K562 (cell line): ENCODE results near the gene TMEM185B. TPM values are rescaled to one million over a fixed set of nuclear protein-coding genes. Genes with fewer than 3 reads are reported as not detected.
A peak's percentile ranks its signal among the peaks of the same experiment; 100 is the strongest.

Source experiments
- ATAC-seq: fragments of 200-7000 bp; cut with Tn5 transposase; 3 replicates; pipeline ENCODE4 v1.9.1; 2020; ENCODE audit warnings: moderate library complexity
- BruUV-seq: library from RNA; stranded (reverse); fragments of 400-500 nt; replicated peaks from 2 replicates; lab custom pipeline; 2021; lab: Mats Ljungman, UMichigan
- CTCF ChIA-PET: fragments of 300-600 bp; formaldehyde crosslinking; extraction: SDS; loops from one replicate; lab custom pipeline; 2021; ENCODE audit warnings: low intra/inter-chr PET ratio; lab: Yijun Ruan, JAX
- POLR2A ChIA-PET: fragments of 300-600, 350-650 bp; sonication (Branson Sonifier 250); formaldehyde crosslinking; extraction: SDS; loops from one replicate; lab custom pipeline; 2021; ENCODE audit warnings: antibody characterized with exemption, inconsistent platforms; lab: Yijun Ruan, JAX
- DNase-seq, 4 experiments: peaks; one replicate each; pipeline versions ENCODE4 v3.0.0 to v3.0.0-alpha.2; 2011 to 2018; ENCODE audit warnings: low spot score in 3 of 4, mixed read lengths in 3 of 4; ENCODE audit errors: extremely low read depth in 1 of 4
- FAIRE-seq: peaks from 2 replicates; lab custom pipeline; 2011; peaks lifted over from hg19 to GRCh38; lab: Jason Lieb, UNC
- H2AFZ ChIP-seq: 2 replicates; pipeline ENCODE4 v1.6.0; 2011; ENCODE audit warnings: low read depth, low read length, control low read depth, inconsistent platforms
- H3K27ac ChIP-seq: fragments of 200-600 bp; 3 replicates; pipeline ENCODE4 v1.8.0; 2011; ENCODE audit warnings: low read depth, mild to moderate bottlenecking, control low read depth, inconsistent platforms, low read length, moderate library complexity, mixed read lengths; ENCODE audit errors: extremely low read depth
- H3K27me3 ChIP-seq, 2 experiments: fragments of 300-600 bp in 1 of 2; 2 replicates in 1 of 2; 3 replicates in 1 of 2; pipeline versions ENCODE4 v1.6.0 to v1.8.0; 2011; ENCODE audit warnings: inconsistent platforms in 2 of 2, low read length in 2 of 2, mild to moderate bottlenecking in 1 of 2, mixed read lengths in 1 of 2, moderate library complexity in 1 of 2; ENCODE audit not compliant: control insufficient read depth in 2 of 2, insufficient read depth in 2 of 2
- H3K36me3 ChIP-seq: fragments of 300-600 bp; 3 replicates; pipeline ENCODE4 v1.8.0; 2011; ENCODE audit warnings: mild to moderate bottlenecking, low read length, inconsistent platforms; ENCODE audit not compliant: control insufficient read depth, insufficient read depth
- H3K4me1 ChIP-seq, 2 experiments: fragments of 200-600 bp in 1 of 2; replicated peaks in 1 of 2; 2 replicates in 1 of 2; 3 replicates in 1 of 2; pipeline versions ENCODE4 v1.5.1 to v1.8.0; 2011; ENCODE audit warnings: inconsistent platforms in 2 of 2, low read length in 2 of 2, mild to moderate bottlenecking in 1 of 2, mixed read lengths in 1 of 2, moderate library complexity in 1 of 2; ENCODE audit not compliant: control insufficient read depth in 2 of 2, insufficient read depth in 2 of 2
- H3K4me2 ChIP-seq: 2 replicates; pipeline ENCODE4 v1.6.1; 2011; ENCODE audit warnings: low read length, control low read depth, inconsistent platforms, mixed read lengths; ENCODE audit not compliant: insufficient read depth
- H3K4me3 ChIP-seq: fragments of 200-600 bp; sonication (generic), shearing (Covaris generic); 2 replicates; pipeline ENCODE4 v1.5.1; 2016; ENCODE audit warnings: control low read depth, inconsistent platforms
- H3K79me2 ChIP-seq: fragments of 200-600 bp; 3 replicates; pipeline ENCODE4 v1.8.0; 2011; ENCODE audit warnings: low read length, inconsistent platforms; ENCODE audit not compliant: control insufficient read depth, insufficient read depth
- H3K9ac ChIP-seq, 2 experiments: 2 replicates each; pipeline versions ENCODE4 v1.6.0 to v1.6.1; 2011; ENCODE audit warnings: low read depth in 2 of 2, low read length in 2 of 2, control low read depth in 1 of 2, inconsistent platforms in 1 of 2, mild to moderate bottlenecking in 1 of 2, mixed read lengths in 1 of 2; ENCODE audit not compliant: insufficient read depth in 1 of 2
- H3K9me1 ChIP-seq: one replicate; pipeline ENCODE4 v1.6.0; 2011; ENCODE audit warnings: inconsistent platforms, mild to moderate bottlenecking, low read length, moderate library complexity; ENCODE audit not compliant: control insufficient read depth, insufficient read depth
- H3K9me3 ChIP-seq: replicated peaks from 2 replicates; pipeline ENCODE4 v1.5.1; 2011; ENCODE audit warnings: low read depth, low read length, inconsistent platforms; ENCODE audit not compliant: control insufficient read depth, insufficient read depth
- H4K20me1 ChIP-seq: replicated peaks from 2 replicates; pipeline ENCODE4 v1.6.1; 2011; ENCODE audit warnings: low read length, inconsistent platforms, mixed read lengths; ENCODE audit not compliant: control insufficient read depth, insufficient read depth
- NUFIP1 ChIP-seq: fragments of 450-650 bp; IDR thresholded peaks from 2 replicates; pipeline ENCODE4 v1.6.1; 2018; ENCODE audit not compliant: partially characterized antibody
- WGBS: fragments of 100-300 bp; shearing (Covaris generic); methylation state at CpG from one replicate; pipeline ENCODE4 v1.1.6; 2016; ENCODE audit warnings: low coverage, mixed read lengths; ENCODE audit not compliant: insufficient coverage; ENCODE audit errors: missing lambda C conversion rate; 5-methylcytosine and 5-hydroxymethylcytosine counted together
- in situ Hi-C: fragments of 300-500 bp; cut with MboI; formaldehyde crosslinking; loops from 4 replicates; pipeline ENCODE4 v1.15.0; 2018; ENCODE audit warnings: inconsistent platforms, mixed read lengths
- intact Hi-C: fragments of 100-400 bp; cut with micrococcal nuclease; formaldehyde crosslinking; loops from 2 replicates; pipeline ENCODE4 v1.14.2; 2022
- polyA plus RNA-seq, 8 experiments: library from polyadenylated mRNA; depleted of rRNA in 4 of 8; stranded (reverse) in 5 of 8; unstranded in 3 of 8; fragments of >200 nt; fragmentation: Nextera tagmentation in 2 of 8; fragmentation: Illumina TruSeq in 1 of 8; extraction: Ambion mirVana in 2 of 8; extraction: Trizol in 1 of 8; gene quantifications; 2 replicates each; pipeline versions ENCODE4 v1.2.1 to v1.2.3, GENCODE V29; 2011 to 2014; ENCODE audit warnings: inconsistent platforms in 1 of 8, missing spikeins in 1 of 8
- total RNA-seq, 7 experiments: library from RNA; depleted of rRNA in 6 of 7; stranded (reverse); fragments of >200 nt in 6 of 7; fragmentation: Illumina TruSeq in 2 of 7; extraction: Trizol in 2 of 7; gene quantifications; 2 replicates each; pipeline versions ENCODE4 v1.2.1 to v1.2.3, GENCODE V29; 2011 to 2021; ENCODE audit warnings: low replicate concordance in 1 of 7
- TF ChIP-seq, protein P1 (sequence below), 3 experiments: fragments of 200-800 bp in 1 of 3; fragments of 250-450 bp in 1 of 3; fragments of 450-650 bp in 1 of 3; sonication (Bioruptor Pico) in 1 of 3; sonication (Bioruptor generic) in 1 of 3; formaldehyde crosslinking in 1 of 3; IDR thresholded peaks; 2 replicates each; pipeline versions ENCODE4 v1.6.1 to v1.8.0; 2016 to 2022; ENCODE audit warnings: mild to moderate bottlenecking in 2 of 3, missing genetic modification characterization in 2 of 3, missing compliant biosample characterization in 1 of 3, moderate library complexity in 1 of 3

TMEM185B gene
- total and polyA plus RNA-seq, 9 of the 15 experiments (the other 6 are each of a cell fraction or from before 2014, with no cell fraction given), result 2.9 to 28.2 (median 11.5) TPM

DNA sequence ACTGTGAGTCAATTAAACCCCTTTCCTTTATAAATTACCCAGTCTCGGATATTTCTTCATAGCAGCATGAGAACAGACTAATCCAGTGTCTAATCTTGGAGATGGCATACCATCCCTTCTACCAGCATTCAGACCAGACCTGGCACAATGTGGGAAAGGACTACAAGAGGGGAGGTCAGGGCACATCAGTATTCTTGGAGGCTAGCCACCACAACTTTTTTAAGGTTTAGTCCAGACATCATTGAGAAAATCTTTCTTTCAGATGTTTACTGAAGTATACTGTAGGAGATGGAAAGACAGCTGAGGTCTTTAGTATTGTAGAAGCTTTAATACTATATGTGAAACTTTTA is 33.4 kb upstream of the TMEM185B start:
- no TSS peak for BruUV-seq

More for the DNA sequence above, 33.4 kb upstream of the TMEM185B start:
- H3K27me3 ChIP-seq, result no peaks in the 10 kb centered on the region
- H3K36me3 ChIP-seq, result peaks cover 7% of the 10 kb centered on the region; the same call in 2 of the 3 replicates
- H3K27ac ChIP-seq, result no peak overlapping the region
- no peak overlapping the region for H2AFZ ChIP-seq
- H3K79me2 ChIP-seq, result peaks cover 59% of the 10 kb centered on the region
- DNase-seq, result no peak
- peaks cover 5% of the 10 kb centered on the region; the same call in 1 of the 2 replicates for H4K20me1 ChIP-seq
- POLR2A ChIA-PET, result interaction anchor here (0.8 to 1.8 kb wide), 3 partner anchors 9 to 15 kb away, joined by 3 to 4 read pairs (median 3); no protein-coding TSS in a partner anchor
- in situ Hi-C loops, result no loop called here
- TF ChIP-seq, protein P1, sequence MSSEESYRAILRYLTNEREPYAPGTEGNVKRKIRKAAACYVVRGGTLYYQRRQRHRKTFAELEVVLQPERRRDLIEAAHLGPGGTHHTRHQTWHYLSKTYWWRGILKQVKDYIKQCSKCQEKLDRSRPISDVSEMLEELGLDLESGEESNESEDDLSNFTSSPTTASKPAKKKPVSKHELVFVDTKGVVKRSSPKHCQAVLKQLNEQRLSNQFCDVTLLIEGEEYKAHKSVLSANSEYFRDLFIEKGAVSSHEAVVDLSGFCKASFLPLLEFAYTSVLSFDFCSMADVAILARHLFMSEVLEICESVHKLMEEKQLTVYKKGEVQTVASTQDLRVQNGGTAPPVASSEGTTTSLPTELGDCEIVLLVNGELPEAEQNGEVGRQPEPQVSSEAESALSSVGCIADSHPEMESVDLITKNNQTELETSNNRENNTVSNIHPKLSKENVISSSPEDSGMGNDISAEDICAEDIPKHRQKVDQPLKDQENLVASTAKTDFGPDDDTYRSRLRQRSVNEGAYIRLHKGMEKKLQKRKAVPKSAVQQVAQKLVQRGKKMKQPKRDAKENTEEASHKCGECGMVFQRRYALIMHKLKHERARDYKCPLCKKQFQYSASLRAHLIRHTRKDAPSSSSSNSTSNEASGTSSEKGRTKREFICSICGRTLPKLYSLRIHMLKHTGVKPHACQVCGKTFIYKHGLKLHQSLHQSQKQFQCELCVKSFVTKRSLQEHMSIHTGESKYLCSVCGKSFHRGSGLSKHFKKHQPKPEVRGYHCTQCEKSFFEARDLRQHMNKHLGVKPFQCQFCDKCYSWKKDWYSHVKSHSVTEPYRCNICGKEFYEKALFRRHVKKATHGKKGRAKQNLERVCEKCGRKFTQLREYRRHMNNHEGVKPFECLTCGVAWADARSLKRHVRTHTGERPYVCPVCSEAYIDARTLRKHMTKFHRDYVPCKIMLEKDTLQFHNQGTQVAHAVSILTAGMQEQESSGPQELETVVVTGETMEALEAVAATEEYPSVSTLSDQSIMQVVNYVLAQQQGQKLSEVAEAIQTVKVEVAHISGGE (CRISPR knock-in tag; IDR thresholded peaks at IDR 0.05), result 0 out of 6 replicates have a peak, but pooled peaks of 1 of the 3 experiments have one; percentile 6
- no peak for TF ChIP-seq NUFIP1
- intact Hi-C loops, result no loop called here
- ATAC-seq, result no peak
- H3K4me2 ChIP-seq, result no peak overlapping the region
- no peak for FAIRE-seq
- CTCF ChIA-PET, result no interaction called here
- no peaks in the 10 kb centered on the region for H3K9me1 ChIP-seq
- H3K9ac ChIP-seq, result no peak overlapping the region
- H3K4me3 ChIP-seq, result no peak overlapping the region
- peaks cover 2% of the 10 kb centered on the region; the same call in 1 of the 2 replicates for H3K9me3 ChIP-seq
- WGBS, result 92% methylated on average over 1 of the region's 1 CpG
- H3K4me1 ChIP-seq, result peaks cover 24 to 32% of the 10 kb centered on the region in 2 experiments
